Measurements from ENCODE around the gene CFAP410.

DNA sequence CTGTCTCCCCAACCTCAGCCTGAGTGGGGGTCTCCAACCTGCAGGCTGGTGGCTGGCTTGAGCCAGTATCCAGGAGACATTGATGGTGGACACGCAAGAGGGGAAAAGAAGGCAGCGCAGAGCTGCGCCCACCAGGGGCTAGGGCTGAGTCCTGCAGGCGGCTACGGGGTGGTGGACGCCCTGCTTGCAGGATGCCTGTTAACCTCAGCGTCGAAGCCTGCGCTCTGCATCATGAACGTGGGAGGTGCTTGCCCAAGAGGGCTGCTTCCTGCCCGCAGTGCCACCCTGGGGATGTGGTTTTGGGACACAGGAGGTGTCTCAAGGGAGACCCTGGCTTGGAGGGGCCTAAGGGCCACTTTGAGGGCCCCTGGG, 11.6 kb downstream of the CFAP410 start:
- TF ChIP-seq, protein P1, sequence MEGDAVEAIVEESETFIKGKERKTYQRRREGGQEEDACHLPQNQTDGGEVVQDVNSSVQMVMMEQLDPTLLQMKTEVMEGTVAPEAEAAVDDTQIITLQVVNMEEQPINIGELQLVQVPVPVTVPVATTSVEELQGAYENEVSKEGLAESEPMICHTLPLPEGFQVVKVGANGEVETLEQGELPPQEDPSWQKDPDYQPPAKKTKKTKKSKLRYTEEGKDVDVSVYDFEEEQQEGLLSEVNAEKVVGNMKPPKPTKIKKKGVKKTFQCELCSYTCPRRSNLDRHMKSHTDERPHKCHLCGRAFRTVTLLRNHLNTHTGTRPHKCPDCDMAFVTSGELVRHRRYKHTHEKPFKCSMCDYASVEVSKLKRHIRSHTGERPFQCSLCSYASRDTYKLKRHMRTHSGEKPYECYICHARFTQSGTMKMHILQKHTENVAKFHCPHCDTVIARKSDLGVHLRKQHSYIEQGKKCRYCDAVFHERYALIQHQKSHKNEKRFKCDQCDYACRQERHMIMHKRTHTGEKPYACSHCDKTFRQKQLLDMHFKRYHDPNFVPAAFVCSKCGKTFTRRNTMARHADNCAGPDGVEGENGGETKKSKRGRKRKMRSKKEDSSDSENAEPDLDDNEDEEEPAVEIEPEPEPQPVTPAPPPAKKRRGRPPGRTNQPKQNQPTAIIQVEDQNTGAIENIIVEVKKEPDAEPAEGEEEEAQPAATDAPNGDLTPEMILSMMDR (IDR thresholded peaks at IDR 0.05) = no peak
- TF ChIP-seq EZH2phosphoT487 (IDR thresholded peaks at IDR 0.05; ENCODE audit: borderline replicate concordance, low read depth) (no peak), FOXM1 (IDR thresholded peaks at IDR 0.05; ENCODE audit: low read depth) (no peak), EP300 (IDR thresholded peaks at IDR 0.05; ENCODE audit: borderline replicate concordance in 1 of 2, low read depth in 1 of 2, low read length in 1 of 2) (no peak), RCOR1 (IDR thresholded peaks at IDR 0.05; ENCODE audit: low read length) (no peak), YY1 (IDR thresholded peaks at IDR 0.05; ENCODE audit: low read depth) (no peak), POLR2AphosphoS5 (IDR thresholded peaks at IDR 0.05; ENCODE audit: low read depth, low read length) (no peak), FOXJ3 (CRISPR knock-in tag; IDR thresholded peaks at IDR 0.05) (no peak), GABPA (IDR thresholded peaks at IDR 0.05; ENCODE audit: low read depth) (no peak), NRF1 (IDR thresholded peaks at IDR 0.05; ENCODE audit: low read depth, low read length) (no peak), TAF1 (IDR thresholded peaks at IDR 0.05; ENCODE audit: borderline replicate concordance, low read depth, low read length) (no peak), MXI1 (IDR thresholded peaks at IDR 0.05; ENCODE audit: low read depth, low read length) (no peak)
- TF ChIP-seq, protein P2, sequence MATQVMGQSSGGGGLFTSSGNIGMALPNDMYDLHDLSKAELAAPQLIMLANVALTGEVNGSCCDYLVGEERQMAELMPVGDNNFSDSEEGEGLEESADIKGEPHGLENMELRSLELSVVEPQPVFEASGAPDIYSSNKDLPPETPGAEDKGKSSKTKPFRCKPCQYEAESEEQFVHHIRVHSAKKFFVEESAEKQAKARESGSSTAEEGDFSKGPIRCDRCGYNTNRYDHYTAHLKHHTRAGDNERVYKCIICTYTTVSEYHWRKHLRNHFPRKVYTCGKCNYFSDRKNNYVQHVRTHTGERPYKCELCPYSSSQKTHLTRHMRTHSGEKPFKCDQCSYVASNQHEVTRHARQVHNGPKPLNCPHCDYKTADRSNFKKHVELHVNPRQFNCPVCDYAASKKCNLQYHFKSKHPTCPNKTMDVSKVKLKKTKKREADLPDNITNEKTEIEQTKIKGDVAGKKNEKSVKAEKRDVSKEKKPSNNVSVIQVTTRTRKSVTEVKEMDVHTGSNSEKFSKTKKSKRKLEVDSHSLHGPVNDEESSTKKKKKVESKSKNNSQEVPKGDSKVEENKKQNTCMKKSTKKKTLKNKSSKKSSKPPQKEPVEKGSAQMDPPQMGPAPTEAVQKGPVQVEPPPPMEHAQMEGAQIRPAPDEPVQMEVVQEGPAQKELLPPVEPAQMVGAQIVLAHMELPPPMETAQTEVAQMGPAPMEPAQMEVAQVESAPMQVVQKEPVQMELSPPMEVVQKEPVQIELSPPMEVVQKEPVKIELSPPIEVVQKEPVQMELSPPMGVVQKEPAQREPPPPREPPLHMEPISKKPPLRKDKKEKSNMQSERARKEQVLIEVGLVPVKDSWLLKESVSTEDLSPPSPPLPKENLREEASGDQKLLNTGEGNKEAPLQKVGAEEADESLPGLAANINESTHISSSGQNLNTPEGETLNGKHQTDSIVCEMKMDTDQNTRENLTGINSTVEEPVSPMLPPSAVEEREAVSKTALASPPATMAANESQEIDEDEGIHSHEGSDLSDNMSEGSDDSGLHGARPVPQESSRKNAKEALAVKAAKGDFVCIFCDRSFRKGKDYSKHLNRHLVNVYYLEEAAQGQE (IDR thresholded peaks at IDR 0.05; ENCODE audit: low read depth, low read length) = no peak
- TF ChIP-seq, protein P3, sequence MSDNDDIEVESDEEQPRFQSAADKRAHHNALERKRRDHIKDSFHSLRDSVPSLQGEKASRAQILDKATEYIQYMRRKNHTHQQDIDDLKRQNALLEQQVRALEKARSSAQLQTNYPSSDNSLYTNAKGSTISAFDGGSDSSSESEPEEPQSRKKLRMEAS (IDR thresholded peaks at IDR 0.05; ENCODE audit: low read depth) = no peak
